Measurements from ENCODE around the gene SLC40A1. TPM values are rescaled to one million over a fixed set of nuclear protein-coding genes. Genes with fewer than 3 reads are reported as not detected.
A peak's percentile ranks its signal among the peaks of the same experiment; 100 is the strongest.

SLC40A1 gene
- total and polyA plus RNA-seq, 2 of the 13 experiments (the other 11 are each of a cell fraction or from before 2014, with no cell fraction given) = 10.6 to 24.9 TPM

GRCh38 chr2:189517847-189518535 is 62.6 kb downstream of the SLC40A1 start:
- no peak for DNase-seq (ENCODE audit: low spot score)
- H3K27me3 ChIP-seq (ENCODE audit: control insufficient read depth in 1 of 2, insufficient read depth in 2 of 2, low read length in 2 of 2) = no peaks in the 10 kb centered on the region
- H3K27ac ChIP-seq (ENCODE audit: extremely low read length, insufficient read depth, low read length) = no peak overlapping the region
- H3K9ac ChIP-seq (ENCODE audit: insufficient read depth, low read depth, low read length) = no peak overlapping the region
- H3K4me1 ChIP-seq (ENCODE audit: insufficient read depth, low read length) = peaks cover 17% of the 10 kb centered on the region
- no peaks in the 10 kb centered on the region for H3K79me2 ChIP-seq (ENCODE audit: insufficient read depth, low read length)
- TF ChIP-seq LRRFIP1 (CRISPR knock-in tag; conservative IDR thresholded peaks at IDR 0.05) = no peak
- no peak for TF ChIP-seq MED1 (CRISPR knock-in tag; IDR thresholded peaks at IDR 0.05)
- no peak for TF ChIP-seq ZNF121 (CRISPR knock-in tag; IDR thresholded peaks at IDR 0.05)
- no peak overlapping the region for H3K4me3 ChIP-seq (replicated peaks in 1 of 3; ENCODE audit: insufficient read depth in 1 of 3, low read depth in 2 of 3, low read length in 3 of 3)
- H2AFZ ChIP-seq (ENCODE audit: low read length) = no peak overlapping the region
- in situ Hi-C loops (cut with HindIII; ENCODE audit: extremely low pct_ligation_motif_present, low pct_unique_long_range_greater_than_20kb) = no loop called here
- no peaks in the 10 kb centered on the region for H4K20me1 ChIP-seq (ENCODE audit: insufficient read depth, low read length)
- no peaks in the 10 kb centered on the region for H3K36me3 ChIP-seq (replicated peaks in 1 of 2; ENCODE audit: control insufficient read depth in 1 of 2, insufficient read depth in 2 of 2, low read length in 2 of 2)
- CTCF ChIA-PET (ENCODE audit: low intra/inter-chr PET ratio, low total read pairs) = no interaction called here
- intact Hi-C loops (cut with micrococcal nuclease; ENCODE audit: unreplicated experiment) = no loop called here
- no peak overlapping the region for H3K4me2 ChIP-seq (ENCODE audit: low read depth, low read length)
- no TSS peak for BruUV-seq (replicated peaks)
- POLR2A ChIA-PET = no interaction called here
- FAIRE-seq = no peak
- no peak for ATAC-seq
- 78% methylated on average over 6 of the region's 6 CpGs for WGBS (ENCODE audit: low lambda C conversion rate)
- no peaks in the 10 kb centered on the region for H3K9me3 ChIP-seq (ENCODE audit: low read length)

GRCh38 chr2:189516546-189516945 is 64.0 kb downstream of the SLC40A1 start:
- no peaks in the 10 kb centered on the region for H4K20me1 ChIP-seq (ENCODE audit: insufficient read depth, low read length)
- in situ Hi-C loops (cut with HindIII; ENCODE audit: extremely low pct_ligation_motif_present, low pct_unique_long_range_greater_than_20kb) = no loop called here
- ChIA-PET CTCF (ENCODE audit: low intra/inter-chr PET ratio, low total read pairs) (no interaction called here), POLR2A (no interaction called here)
- no peak overlapping the region for H3K9ac ChIP-seq (ENCODE audit: insufficient read depth, low read depth, low read length)
- FAIRE-seq (no peak), DNase-seq (ENCODE audit: low spot score) (no peak), ATAC-seq (no peak)
- no peaks in the 10 kb centered on the region for H3K27me3 ChIP-seq (ENCODE audit: control insufficient read depth in 1 of 2, insufficient read depth in 2 of 2, low read length in 2 of 2)
- H3K4me1 ChIP-seq (ENCODE audit: insufficient read depth, low read length) = peaks cover 3% of the 10 kb centered on the region
- intact Hi-C loops (cut with micrococcal nuclease; ENCODE audit: unreplicated experiment) = no loop called here
- no peak overlapping the region for H3K4me2 ChIP-seq (ENCODE audit: low read depth, low read length)
- peak; percentile 31; the same call in 1 of the 2 replicates for TF ChIP-seq MAFF (IDR thresholded peaks at IDR 0.05; ENCODE audit: low read depth, low read length)
- peak; percentile 17 to 24; a peak in 2 of 4 replicates for TF ChIP-seq MAFK (conservative IDR thresholded peaks at IDR 0.05 in 1 of 2, IDR thresholded peaks at IDR 0.05 in 1 of 2; ENCODE audit: low read length in 2 of 2)
- no peak for TF ChIP-seq REL (CRISPR knock-in tag; conservative IDR thresholded peaks at IDR 0.05)
- TF ChIP-seq MAX (IDR thresholded peaks at IDR 0.05) = no peak
- no peak for TF ChIP-seq IKZF1 (IDR thresholded peaks at IDR 0.05)
- TF ChIP-seq BRD4 (CRISPR knock-in tag; IDR thresholded peaks at IDR 0.05) = no peak
- TF ChIP-seq ZUFSP (CRISPR knock-in tag; IDR thresholded peaks at IDR 0.05; ENCODE audit: borderline replicate concordance) = no peak
- BruUV-seq (replicated peaks) = no TSS peak
- no peaks in the 10 kb centered on the region for H3K36me3 ChIP-seq (replicated peaks in 1 of 2; ENCODE audit: control insufficient read depth in 1 of 2, insufficient read depth in 2 of 2, low read length in 2 of 2)
- no peaks in the 10 kb centered on the region for H3K9me3 ChIP-seq (ENCODE audit: low read length)
- no peak overlapping the region for H3K27ac ChIP-seq (ENCODE audit: extremely low read length, insufficient read depth, low read length)
- no peak overlapping the region for H3K4me3 ChIP-seq (replicated peaks in 1 of 3; ENCODE audit: insufficient read depth in 1 of 3, low read depth in 2 of 3, low read length in 3 of 3)
- H3K79me2 ChIP-seq (ENCODE audit: insufficient read depth, low read length) = no peaks in the 10 kb centered on the region
- H2AFZ ChIP-seq (ENCODE audit: low read length) = no peak overlapping the region
- WGBS (ENCODE audit: low lambda C conversion rate) = 40% methylated on average over 3 of the region's 3 CpGs
